WTC11 (cell line): ENCODE data around the gene EPB41. TPM values are rescaled to one million over a fixed set of nuclear protein-coding genes. Genes with fewer than 3 reads are reported as not detected.
"Not testable (repeated sequence)": the region's sequence is repeated elsewhere in the genome, so short reads cannot be mapped to it uniquely, and the experiment has no call there.

Experiments used
- ATAC-seq: fragments of 200-7000 bp; cut with Tn5 transposase; 2 replicates; pipeline ENCODE4 v1.10.0; 2021; ENCODE audit warnings: mild to moderate bottlenecking, moderate library complexity
- CTCF ChIA-PET: fragments of 300-600 bp; sonication (Branson Sonifier 250); formaldehyde crosslinking; loops from one replicate; lab custom pipeline; 2021; ENCODE audit warnings: antibody characterized with exemption; lab: Charles Lee
- POLR2A ChIA-PET: fragments of 350-600 bp; sonication (Branson Sonifier 250); formaldehyde crosslinking; loops from one replicate; lab custom pipeline; 2021; ENCODE audit warnings: antibody characterized with exemption; lab: Charles Lee
- DNase-seq: peaks from one replicate; pipeline ENCODE4 v3.0.0; 2021; ENCODE audit warnings: low spot score
- H3K27ac Mint-ChIP-seq: 2 replicates; pipeline ENCODE4 v1.8.0; 2021; ENCODE audit warnings: mixed read lengths
- H3K27me3 Mint-ChIP-seq: 2 replicates; pipeline ENCODE4 v1.8.0; 2021; ENCODE audit warnings: low read depth, mild to moderate bottlenecking, moderate library complexity, mixed read lengths
- H3K36me3 Mint-ChIP-seq: 2 replicates; pipeline ENCODE4 v1.8.0; 2021; ENCODE audit warnings: mixed read lengths
- H3K4me1 Mint-ChIP-seq: 2 replicates; pipeline ENCODE4 v1.8.0; 2022; ENCODE audit warnings: mixed read lengths
- H3K4me3 Mint-ChIP-seq: 2 replicates; pipeline ENCODE4 v1.8.0; 2021; ENCODE audit warnings: mild to moderate bottlenecking, moderate library complexity, mixed read lengths
- H3K9me3 Mint-ChIP-seq: 2 replicates; pipeline ENCODE4 v1.8.0; 2021; ENCODE audit warnings: mixed read lengths
- AFF4 ChIP-seq: sonication (generic); formaldehyde crosslinking; IDR thresholded peaks from 2 replicates; pipeline ENCODE4 v1.8.1; 2023; ENCODE audit warnings: mild to moderate bottlenecking, missing genetic modification reagents, borderline replicate concordance
- CREB1 ChIP-seq: sonication (generic); formaldehyde crosslinking; IDR thresholded peaks from 2 replicates; pipeline ENCODE4 v1.8.0; 2023; ENCODE audit warnings: mild to moderate bottlenecking, missing genetic modification reagents
- FOXP1 ChIP-seq: sonication (generic); formaldehyde crosslinking; IDR thresholded peaks from 2 replicates; pipeline ENCODE4 v1.8.0; 2022; ENCODE audit warnings: missing genetic modification reagents, mild to moderate bottlenecking, moderate library complexity, borderline replicate concordance
- NFYB ChIP-seq: sonication (generic); formaldehyde crosslinking; conservative IDR thresholded peaks from 2 replicates; pipeline ENCODE4 v1.8.0; 2022; ENCODE audit warnings: low read depth, missing genetic modification reagents
- SMAD3 ChIP-seq: sonication (generic); formaldehyde crosslinking; IDR thresholded peaks from 2 replicates; pipeline ENCODE4 v1.8.0; 2022; ENCODE audit warnings: missing genetic modification reagents, mild to moderate bottlenecking, borderline replicate concordance
- ZNF121 ChIP-seq: sonication (generic); formaldehyde crosslinking; IDR thresholded peaks from 2 replicates; pipeline ENCODE4 v1.8.0; 2023; ENCODE audit warnings: missing genetic modification reagents
- ZNF425 ChIP-seq: fragments of 250-450 bp; sonication (Bioruptor Pico); conservative IDR thresholded peaks from 2 replicates; pipeline ENCODE4 v1.9.0; 2021; ENCODE audit warnings: mild to moderate bottlenecking
- total RNA-seq: library from RNA; stranded (reverse); gene quantifications from 3 replicates; pipeline ENCODE4 v1.2.3, GENCODE V29; 2021
- TF ChIP-seq, protein P1 (sequence below): sonication (generic); formaldehyde crosslinking; IDR thresholded peaks from 2 replicates; pipeline ENCODE4 v1.8.1; 2023; ENCODE audit warnings: mild to moderate bottlenecking, moderate library complexity, missing genetic modification reagents
- TF ChIP-seq, protein P2 (sequence below): sonication (generic); formaldehyde crosslinking; IDR thresholded peaks from 2 replicates; pipeline ENCODE4 v1.8.0; 2022; ENCODE audit warnings: mild to moderate bottlenecking, missing genetic modification reagents
- TF ChIP-seq, protein P3 (sequence below): sonication (generic); formaldehyde crosslinking; IDR thresholded peaks from 2 replicates; pipeline ENCODE4 v1.8.1; 2022; ENCODE audit warnings: low read depth, mild to moderate bottlenecking, moderate library complexity, missing genetic modification reagents, borderline replicate concordance

EPB41 gene
- total RNA-seq, 1 experiment from 2014 or later, result 85.0 TPM

DNA sequence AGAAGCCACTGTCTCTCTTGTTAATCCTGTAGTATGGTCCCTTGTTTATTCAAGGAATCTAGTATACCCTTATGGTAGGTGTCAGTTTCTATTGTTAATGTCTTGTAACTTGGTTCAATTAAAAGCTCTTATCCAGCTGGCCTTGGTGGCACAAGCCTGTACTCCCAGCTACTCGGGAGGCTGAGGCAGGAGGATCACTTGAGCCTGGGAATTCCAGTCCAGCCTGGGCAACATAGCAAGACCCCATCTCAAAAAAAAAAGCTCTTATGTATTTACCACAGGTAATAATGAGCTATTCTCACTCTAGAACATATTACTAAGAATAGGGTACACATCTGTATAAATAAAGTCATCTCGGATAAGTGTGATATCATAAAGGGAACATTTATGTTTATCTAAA lies 162.8 kb downstream of the EPB41 start:
- H3K4me3 Mint-ChIP-seq, result no peak overlapping the region
- no peaks in the 10 kb centered on the region for H3K36me3 Mint-ChIP-seq
- H3K27ac Mint-ChIP-seq, result no peak overlapping the region
- H3K9me3 Mint-ChIP-seq, result no peaks in the 10 kb centered on the region
- DNase-seq, result no peak
- CTCF ChIA-PET, result no interaction called here
- H3K4me1 Mint-ChIP-seq, result no peaks in the 10 kb centered on the region
- no peak for ATAC-seq
- TF ChIP-seq, protein P1, sequence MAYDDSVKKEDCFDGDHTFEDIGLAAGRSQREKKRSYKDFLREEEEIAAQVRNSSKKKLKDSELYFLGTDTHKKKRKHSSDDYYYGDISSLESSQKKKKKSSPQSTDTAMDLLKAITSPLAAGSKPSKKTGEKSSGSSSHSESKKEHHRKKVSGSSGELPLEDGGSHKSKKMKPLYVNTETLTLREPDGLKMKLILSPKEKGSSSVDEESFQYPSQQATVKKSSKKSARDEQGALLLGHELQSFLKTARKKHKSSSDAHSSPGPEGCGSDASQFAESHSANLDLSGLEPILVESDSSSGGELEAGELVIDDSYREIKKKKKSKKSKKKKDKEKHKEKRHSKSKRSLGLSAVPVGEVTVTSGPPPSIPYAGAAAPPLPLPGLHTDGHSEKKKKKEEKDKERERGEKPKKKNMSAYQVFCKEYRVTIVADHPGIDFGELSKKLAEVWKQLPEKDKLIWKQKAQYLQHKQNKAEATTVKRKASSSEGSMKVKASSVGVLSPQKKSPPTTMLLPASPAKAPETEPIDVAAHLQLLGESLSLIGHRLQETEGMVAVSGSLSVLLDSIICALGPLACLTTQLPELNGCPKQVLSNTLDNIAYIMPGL (CRISPR knock-in tag), result no peak
- no peak for TF ChIP-seq ZNF425
- no peak for TF ChIP-seq AFF4 (CRISPR knock-in tag)
- TF ChIP-seq SMAD3 (CRISPR knock-in tag), result no peak
- TF ChIP-seq, protein P2, sequence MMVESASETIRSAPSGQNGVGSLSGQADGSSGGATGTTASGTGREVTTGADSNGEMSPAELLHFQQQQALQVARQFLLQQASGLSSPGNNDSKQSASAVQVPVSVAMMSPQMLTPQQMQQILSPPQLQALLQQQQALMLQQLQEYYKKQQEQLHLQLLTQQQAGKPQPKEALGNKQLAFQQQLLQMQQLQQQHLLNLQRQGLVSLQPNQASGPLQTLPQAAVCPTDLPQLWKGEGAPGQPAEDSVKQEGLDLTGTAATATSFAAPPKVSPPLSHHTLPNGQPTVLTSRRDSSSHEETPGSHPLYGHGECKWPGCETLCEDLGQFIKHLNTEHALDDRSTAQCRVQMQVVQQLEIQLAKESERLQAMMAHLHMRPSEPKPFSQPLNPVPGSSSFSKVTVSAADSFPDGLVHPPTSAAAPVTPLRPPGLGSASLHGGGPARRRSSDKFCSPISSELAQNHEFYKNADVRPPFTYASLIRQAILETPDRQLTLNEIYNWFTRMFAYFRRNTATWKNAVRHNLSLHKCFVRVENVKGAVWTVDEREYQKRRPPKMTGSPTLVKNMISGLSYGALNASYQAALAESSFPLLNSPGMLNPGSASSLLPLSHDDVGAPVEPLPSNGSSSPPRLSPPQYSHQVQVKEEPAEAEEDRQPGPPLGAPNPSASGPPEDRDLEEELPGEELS (CRISPR knock-in tag), result no peak
- peak; percentile 77; the same call in 1 of the 2 replicates for TF ChIP-seq ZNF121 (CRISPR knock-in tag)
- no peaks in the 10 kb centered on the region for H3K27me3 Mint-ChIP-seq
- POLR2A ChIA-PET, result no interaction called here

GRCh38 chr1:29079916-29080629 lies 165.7 kb downstream of the EPB41 start:
- not testable (repeated sequence) for H3K27ac Mint-ChIP-seq, H3K27me3 Mint-ChIP-seq, DNase-seq, H3K4me3 Mint-ChIP-seq, H3K9me3 Mint-ChIP-seq, H3K36me3 Mint-ChIP-seq, H3K4me1 Mint-ChIP-seq, ATAC-seq
- ChIA-PET POLR2A (interaction anchor here (0.7 kb wide), 1 partner anchor 77 kb away, joined by 4 read pairs; no protein-coding TSS in a partner anchor), CTCF (interaction anchor here (0.6 to 0.8 kb wide), 2 partner anchors 89 to 203 kb away, joined by 3 to 4 read pairs; no protein-coding TSS in a partner anchor)

DNA sequence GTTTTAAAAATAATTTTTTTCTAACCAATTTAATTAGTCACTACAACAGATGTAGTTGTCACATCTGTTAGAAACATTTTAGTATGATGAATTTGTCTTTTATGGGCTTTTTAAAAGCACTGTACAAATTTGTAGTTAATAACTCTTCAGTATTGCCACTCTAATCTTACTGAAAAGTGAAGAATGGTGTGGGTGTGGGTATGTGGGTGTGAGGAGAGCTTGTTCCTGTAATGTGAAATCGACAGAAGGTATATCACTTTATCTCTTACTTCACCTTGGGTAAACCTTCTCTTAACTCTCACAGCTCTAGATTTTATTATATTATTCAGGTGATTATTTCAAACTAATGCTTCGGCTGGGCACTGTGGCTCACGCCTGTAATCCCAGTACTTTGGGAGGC lies 166.8 kb downstream of the EPB41 start:
- POLR2A ChIA-PET, result interaction anchor here (0.6 kb wide), 1 partner anchor 1283 kb away, joined by 3 read pairs; no protein-coding TSS in a partner anchor
- TF ChIP-seq, protein P1 (CRISPR knock-in tag), result no peak
- TF ChIP-seq NFYB (CRISPR knock-in tag), result no peak
- no peak for TF ChIP-seq ZNF425
- TF ChIP-seq, protein P3, sequence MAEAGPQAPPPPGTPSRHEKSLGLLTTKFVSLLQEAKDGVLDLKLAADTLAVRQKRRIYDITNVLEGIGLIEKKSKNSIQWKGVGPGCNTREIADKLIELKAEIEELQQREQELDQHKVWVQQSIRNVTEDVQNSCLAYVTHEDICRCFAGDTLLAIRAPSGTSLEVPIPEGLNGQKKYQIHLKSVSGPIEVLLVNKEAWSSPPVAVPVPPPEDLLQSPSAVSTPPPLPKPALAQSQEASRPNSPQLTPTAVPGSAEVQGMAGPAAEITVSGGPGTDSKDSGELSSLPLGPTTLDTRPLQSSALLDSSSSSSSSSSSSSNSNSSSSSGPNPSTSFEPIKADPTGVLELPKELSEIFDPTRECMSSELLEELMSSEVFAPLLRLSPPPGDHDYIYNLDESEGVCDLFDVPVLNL (CRISPR knock-in tag), result no peak
- no peak for TF ChIP-seq CREB1 (CRISPR knock-in tag)
- TF ChIP-seq FOXP1, result no peak

More for the DNA sequence above, 166.8 kb downstream of the EPB41 start:
- Mint-ChIP-seq H3K4me1 (peaks cover 9% of the 10 kb centered on the region; the same call in 1 of the 2 replicates), H3K36me3 (no peaks in the 10 kb centered on the region), H3K27ac (no peak overlapping the region), H3K4me3 (no peak overlapping the region), H3K9me3 (no peaks in the 10 kb centered on the region), H3K27me3 (no peaks in the 10 kb centered on the region)
- CTCF ChIA-PET, result interaction anchor here (0.6 to 1.4 kb wide), 5 partner anchors 35 to 753 kb away, joined by 3 to 4 read pairs (median 3); no protein-coding TSS in a partner anchor
- ATAC-seq (no peak), DNase-seq (no peak)
